Keratinocyte (primary cell): Measurements from ENCODE around the gene GMIP. TPM values are rescaled to one million over a fixed set of nuclear protein-coding genes. Genes with fewer than 3 reads are reported as not detected.

Experiments
- DNase-seq: peaks from one replicate; pipeline ENCODE4 v3.0.0-alpha.2; 2011; ENCODE audit warnings: low read depth, missing footprints, low spot score
- FAIRE-seq: peaks from 2 replicates; lab custom pipeline; 2011; peaks lifted over from hg19 to GRCh38; lab: Jason Lieb, UNC
- H2AFZ ChIP-seq: 2 replicates; pipeline ENCODE4 v1.6.0; 2012; ENCODE audit warnings: low read length, control low read depth, inconsistent platforms; ENCODE audit not compliant: control insufficient read depth
- H3K27ac ChIP-seq: 2 replicates; pipeline ENCODE4 v1.5.1; 2011; ENCODE audit warnings: low read length; ENCODE audit not compliant: control insufficient read depth, insufficient read depth
- H3K27me3 ChIP-seq: 3 replicates; pipeline ENCODE4 v1.6.0; 2011; ENCODE audit warnings: low read length; ENCODE audit not compliant: control insufficient read depth, insufficient read depth; ENCODE audit errors: extremely low read depth
- H3K36me3 ChIP-seq, 2 experiments: 2 replicates in 1 of 2; 3 replicates in 1 of 2; pipeline ENCODE4 v1.5.1; 2011; ENCODE audit warnings: low read length in 2 of 2, mild to moderate bottlenecking in 1 of 2; ENCODE audit not compliant: control insufficient read depth in 2 of 2, insufficient read depth in 2 of 2; ENCODE audit errors: extremely low read depth in 1 of 2
- H3K4me1 ChIP-seq: 3 replicates; pipeline ENCODE4 v1.5.1; 2011; ENCODE audit warnings: low read length; ENCODE audit not compliant: control insufficient read depth, insufficient read depth; ENCODE audit errors: extremely low read depth
- H3K4me2 ChIP-seq: 3 replicates; pipeline ENCODE4 v1.6.0; 2011; ENCODE audit warnings: low read depth, low read length; ENCODE audit not compliant: control insufficient read depth, insufficient read depth; ENCODE audit errors: extremely low read depth
- H3K4me3 ChIP-seq, 3 experiments: fragments of 200-600 bp in 1 of 3; sonication (generic) in 1 of 3; 2 replicates in 2 of 3; 3 replicates in 1 of 3; pipeline ENCODE4 v1.5.1; 2011 to 2016; ENCODE audit warnings: low read length in 3 of 3, mild to moderate bottlenecking in 3 of 3, control low read depth in 2 of 3, inconsistent platforms in 1 of 3, low read depth in 1 of 3, mixed read lengths in 1 of 3, mixed run types in 1 of 3, moderate library complexity in 1 of 3; ENCODE audit not compliant: control insufficient read depth in 2 of 3, insufficient read depth in 2 of 3; ENCODE audit errors: extremely low read depth in 1 of 3
- H3K79me2 ChIP-seq: 2 replicates; pipeline ENCODE4 v1.6.0; 2012; ENCODE audit warnings: low read length; ENCODE audit not compliant: control insufficient read depth, insufficient read depth
- H3K9ac ChIP-seq: 3 replicates; pipeline ENCODE4 v1.6.0; 2011; ENCODE audit warnings: low read length; ENCODE audit not compliant: control insufficient read depth, insufficient read depth; ENCODE audit errors: extremely low read depth
- H3K9me1 ChIP-seq: 3 replicates; pipeline ENCODE4 v1.6.0; 2011; ENCODE audit warnings: low read length; ENCODE audit not compliant: control insufficient read depth, insufficient read depth; ENCODE audit errors: extremely low read depth
- H3K9me3 ChIP-seq: 2 replicates; pipeline ENCODE4 v1.5.1; 2012; ENCODE audit warnings: low read depth, low read length; ENCODE audit not compliant: control insufficient read depth
- H4K20me1 ChIP-seq: 3 replicates; pipeline ENCODE4 v1.6.0; 2011; ENCODE audit warnings: low read length; ENCODE audit not compliant: control insufficient read depth, insufficient read depth; ENCODE audit errors: extremely low read depth
- EZH2 ChIP-seq: IDR thresholded peaks from one replicate; pipeline ENCODE4 v1.6.1; 2012; ENCODE audit warnings: inconsistent platforms, mild to moderate bottlenecking, low read length, moderate library complexity
- dilution Hi-C: fragments of 300-500 bp; cut with MboI; formaldehyde crosslinking; loops from one replicate; pipeline ENCODE4 v1.7.0; 2020; ENCODE audit warnings: low sequenced_read_pairs; ENCODE audit not compliant: extremely low pct_ligation_motif_present
- polyA plus RNA-seq, 5 experiments: library from polyadenylated mRNA; depleted of rRNA in 3 of 5; stranded (reverse) in 3 of 5; stranded (forward) in 1 of 5; unstranded in 1 of 5; fragments of >200 nt; gene quantifications; 1 replicate in 1 of 5; 2 replicates in 3 of 5; 3 replicates in 1 of 5; pipeline versions ENCODE4 v1.2.1 to v1.2.3, GENCODE V29; 2011 to 2012; ENCODE audit warnings: missing spikeins in 2 of 5, low read depth in 1 of 5, low replicate concordance in 1 of 5
- TF ChIP-seq, protein P1 (sequence below), 3 experiments: IDR thresholded peaks in 1 of 3; conservative IDR thresholded peaks in 1 of 3; optimal IDR thresholded peaks in 1 of 3; 2 replicates in 2 of 3; 3 replicates in 1 of 3; pipeline versions ENCODE3 to v1.5.1; 2011; ENCODE audit warnings: low read length in 3 of 3, mild to moderate bottlenecking in 3 of 3, moderate library complexity in 2 of 3, control low read depth in 1 of 3, inconsistent platforms in 1 of 3; ENCODE audit not compliant: insufficient read depth in 2 of 3; ENCODE audit errors: extremely low read depth in 1 of 3

GMIP gene
- polyA plus RNA-seq, 1 donor (not counting 4 experiments of a cell fraction or from before 2014, with no cell fraction given) = 5.0 TPM

- H3K9me3 ChIP-seq = no peaks in the 10 kb centered on the region
- TF ChIP-seq EZH2 = no peak
- TF ChIP-seq, protein P1, sequence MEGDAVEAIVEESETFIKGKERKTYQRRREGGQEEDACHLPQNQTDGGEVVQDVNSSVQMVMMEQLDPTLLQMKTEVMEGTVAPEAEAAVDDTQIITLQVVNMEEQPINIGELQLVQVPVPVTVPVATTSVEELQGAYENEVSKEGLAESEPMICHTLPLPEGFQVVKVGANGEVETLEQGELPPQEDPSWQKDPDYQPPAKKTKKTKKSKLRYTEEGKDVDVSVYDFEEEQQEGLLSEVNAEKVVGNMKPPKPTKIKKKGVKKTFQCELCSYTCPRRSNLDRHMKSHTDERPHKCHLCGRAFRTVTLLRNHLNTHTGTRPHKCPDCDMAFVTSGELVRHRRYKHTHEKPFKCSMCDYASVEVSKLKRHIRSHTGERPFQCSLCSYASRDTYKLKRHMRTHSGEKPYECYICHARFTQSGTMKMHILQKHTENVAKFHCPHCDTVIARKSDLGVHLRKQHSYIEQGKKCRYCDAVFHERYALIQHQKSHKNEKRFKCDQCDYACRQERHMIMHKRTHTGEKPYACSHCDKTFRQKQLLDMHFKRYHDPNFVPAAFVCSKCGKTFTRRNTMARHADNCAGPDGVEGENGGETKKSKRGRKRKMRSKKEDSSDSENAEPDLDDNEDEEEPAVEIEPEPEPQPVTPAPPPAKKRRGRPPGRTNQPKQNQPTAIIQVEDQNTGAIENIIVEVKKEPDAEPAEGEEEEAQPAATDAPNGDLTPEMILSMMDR (optimal IDR thresholded peaks at IDR 0.05 in 1 of 3, IDR thresholded peaks at IDR 0.05 in 1 of 3, conservative IDR thresholded peaks at IDR 0.05 in 1 of 3; ENCODE audit: extremely low read depth in 1 of 3, insufficient read depth in 2 of 3, low read length in 3 of 3) = no peak
- FAIRE-seq = no peak
- no peaks in the 10 kb centered on the region for H3K79me2 ChIP-seq
- peak; percentile 66 for DNase-seq
- peak within 1 kb of the TSS; percentile 36 for H3K27ac ChIP-seq
- H2AFZ ChIP-seq = peak within 1 kb of the TSS; percentile 86
- peak within 1 kb of the TSS; percentile 68 for H3K9ac ChIP-seq
- no peaks in the 10 kb centered on the region for H3K9me1 ChIP-seq
- dilution Hi-C loops = no loop called here
- no peaks in the 10 kb centered on the region for H3K36me3 ChIP-seq
- no peaks in the 10 kb centered on the region for H3K27me3 ChIP-seq
- no peaks in the 10 kb centered on the region for H4K20me1 ChIP-seq
- peak within 1 kb of the TSS; percentile 54 for H3K4me2 ChIP-seq
- H3K4me1 ChIP-seq = peaks cover 6% of the 10 kb centered on the region
- peak within 1 kb of the TSS; percentile 47 to 64 (median 54) for H3K4me3 ChIP-seq
These were observed 25.0 kb downstream of the GMIP start, which contains the start of gene PBX4 for GRCh38 chr19:19618219-19619051. Gene PBX4, minus strand, starts transcription at chr19:19618687. Its CDS starts 58 bp downstream, at chr19:19618629.

GRCh38 chr19:19615086-19615485, 28.4 kb downstream of the GMIP start:
- peaks cover 10% of the 10 kb centered on the region for H3K4me1 ChIP-seq
- H3K9ac ChIP-seq = no peak overlapping the region
- H3K79me2 ChIP-seq = no peaks in the 10 kb centered on the region
- TF ChIP-seq EZH2 = no peak
- TF ChIP-seq, protein P1 (optimal IDR thresholded peaks at IDR 0.05 in 1 of 3, IDR thresholded peaks at IDR 0.05 in 1 of 3, conservative IDR thresholded peaks at IDR 0.05 in 1 of 3; ENCODE audit: extremely low read depth in 1 of 3, insufficient read depth in 2 of 3, low read length in 3 of 3) = no peak
- no peak overlapping the region for H3K4me3 ChIP-seq
- H3K27ac ChIP-seq = no peak overlapping the region
- no peaks in the 10 kb centered on the region for H3K27me3 ChIP-seq
- DNase-seq (no peak), FAIRE-seq (no peak)
- H2AFZ ChIP-seq = no peak overlapping the region
- no peaks in the 10 kb centered on the region for H3K9me3 ChIP-seq
- H3K9me1 ChIP-seq = no peaks in the 10 kb centered on the region
- H3K4me2 ChIP-seq = no peak overlapping the region
- no peaks in the 10 kb centered on the region for H4K20me1 ChIP-seq
- no peaks in the 10 kb centered on the region for H3K36me3 ChIP-seq
- dilution Hi-C loops = no loop called here
